GM19023 (cell line): ENCODE data around the gene HPS5.
"Not testable (repeated sequence)": the region's sequence is repeated elsewhere in the genome, so short reads cannot be mapped to it uniquely, and the experiment has no call there.

ENCODE experiments used
- ATAC-seq: cut with Tn5 transposase; IDR thresholded peaks from one replicate; pipeline ENCODE4 v1.9.1; 2021; ENCODE audit warnings: mild to moderate bottlenecking, moderate library complexity; ENCODE audit not compliant: unreplicated experiment

HPS5 gene

DNA sequence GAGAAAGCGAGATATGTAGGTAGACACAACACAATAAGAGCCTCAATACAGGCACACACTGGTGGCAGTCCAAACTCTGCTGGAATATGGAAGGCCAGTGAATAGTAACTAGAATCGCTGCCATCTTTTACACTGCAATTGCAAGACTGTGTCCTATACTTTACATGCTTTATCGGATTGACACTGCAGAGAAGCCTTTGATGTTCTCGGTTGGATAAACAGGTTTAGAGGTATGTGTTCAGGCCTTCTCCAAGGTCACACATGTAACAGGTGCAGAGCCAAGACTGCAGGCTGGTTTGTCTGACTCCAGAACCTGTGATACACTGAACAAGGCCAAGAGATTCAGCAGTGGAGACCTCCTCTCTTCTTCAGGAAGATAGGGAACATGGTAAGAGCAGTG, 50.7 kb downstream of the HPS5 start:
- ATAC-seq: no peak

- ATAC-seq: no peak
Measured at GRCh38 chr11:18270102-18270501, 51.8 kb downstream of the HPS5 start.

GRCh38 chr11:18269252-18269651, 52.7 kb downstream of the HPS5 start:
- not testable (repeated sequence) for ATAC-seq

GRCh38 chr11:18267335-18268133, 54.4 kb downstream of the HPS5 start:
- peak; percentile 48 for ATAC-seq

DNA sequence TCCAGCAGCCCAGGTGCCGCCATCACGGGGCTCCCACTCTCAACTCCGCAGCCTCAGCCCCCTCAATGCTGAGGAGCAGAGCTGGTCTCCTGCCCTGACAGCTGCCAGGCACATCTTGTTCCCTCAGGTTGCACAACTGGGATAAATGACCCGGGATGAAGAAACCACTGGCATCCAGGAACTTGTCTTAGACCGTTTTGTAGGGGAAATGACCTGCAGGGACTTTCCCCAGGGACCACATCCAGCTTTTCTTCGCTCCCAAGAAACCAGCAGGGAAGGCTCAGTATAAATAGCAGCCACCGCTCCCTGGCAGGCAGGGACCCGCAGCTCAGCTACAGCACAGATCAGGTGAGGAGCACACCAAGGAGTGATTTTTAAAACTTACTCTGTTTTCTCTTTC, 56.0 kb downstream of the HPS5 start, which contains the start of gene SAA1:
Gene SAA1, plus strand, starts transcription at position 316 of the 400 bp plus-strand sequence. CDS start 624 bp downstream, outside the sequence.
- no peak for ATAC-seq

GRCh38 chr11:18264677-18265555, 57.0 kb downstream of the HPS5 start:
- no peak for ATAC-seq

DNA sequence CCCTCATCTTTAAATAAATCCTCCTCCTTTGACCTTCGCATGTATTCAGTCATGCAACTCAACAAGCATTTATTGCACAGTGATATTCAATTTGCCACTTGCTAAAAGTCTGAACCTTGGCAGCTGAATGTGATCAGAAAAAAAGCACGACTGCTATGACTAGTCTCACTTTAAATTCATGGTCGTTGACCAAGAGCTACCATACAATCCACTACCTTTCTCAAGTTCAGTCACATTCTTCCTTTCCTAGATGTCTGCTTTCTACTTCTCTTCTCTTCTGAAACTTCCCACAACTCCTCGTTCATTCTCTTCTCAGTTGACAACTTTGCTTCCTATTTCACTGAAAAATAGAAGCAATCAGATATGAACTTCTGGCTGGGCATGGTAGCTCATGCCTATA, 57.9 kb downstream of the HPS5 start:
- ATAC-seq: peak; percentile 42

- not testable (repeated sequence) for ATAC-seq
Measured at GRCh38 chr11:18262681-18263350, 59.1 kb downstream of the HPS5 start.

DNA sequence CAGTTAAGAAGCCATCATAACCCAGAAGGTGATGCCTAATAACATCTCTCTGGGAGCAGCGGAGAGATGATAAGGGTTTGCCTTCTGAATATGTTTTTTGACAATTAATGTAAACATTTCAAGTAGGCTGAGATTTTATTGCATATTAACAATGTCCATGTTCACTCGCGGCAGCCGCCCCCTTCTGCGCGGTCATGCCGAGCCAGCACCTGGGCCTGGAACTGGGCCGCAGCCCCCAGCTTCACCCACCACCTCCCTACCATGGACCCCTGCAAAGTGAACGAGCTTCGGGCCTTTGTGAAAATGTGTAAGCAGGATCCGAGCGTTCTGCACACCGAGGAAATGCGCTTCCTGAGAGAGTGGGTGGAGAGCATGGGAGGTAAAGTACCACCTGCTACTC, 60.2 kb downstream of the HPS5 start:
- no peak for ATAC-seq

DNA sequence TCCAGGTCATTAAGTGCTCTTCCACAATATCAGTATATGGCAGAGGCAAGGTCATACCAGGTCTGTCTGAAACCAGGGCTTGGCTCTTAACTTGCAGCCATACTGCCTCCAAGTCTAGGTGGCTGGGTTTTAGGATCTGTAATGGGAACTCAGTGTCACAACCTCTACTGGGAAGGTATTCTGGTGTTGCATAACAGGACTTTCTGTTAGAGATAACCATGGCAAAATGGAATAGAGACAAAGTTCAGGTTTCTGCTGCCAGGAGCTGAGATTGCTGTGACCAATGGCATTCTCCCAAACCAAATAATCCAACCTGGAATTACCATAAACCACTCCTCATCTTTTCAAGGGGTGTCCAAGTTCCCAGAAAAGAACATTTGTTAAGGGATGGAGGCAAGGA, 62.7 kb downstream of the HPS5 start:
- ATAC-seq: no peak

DNA sequence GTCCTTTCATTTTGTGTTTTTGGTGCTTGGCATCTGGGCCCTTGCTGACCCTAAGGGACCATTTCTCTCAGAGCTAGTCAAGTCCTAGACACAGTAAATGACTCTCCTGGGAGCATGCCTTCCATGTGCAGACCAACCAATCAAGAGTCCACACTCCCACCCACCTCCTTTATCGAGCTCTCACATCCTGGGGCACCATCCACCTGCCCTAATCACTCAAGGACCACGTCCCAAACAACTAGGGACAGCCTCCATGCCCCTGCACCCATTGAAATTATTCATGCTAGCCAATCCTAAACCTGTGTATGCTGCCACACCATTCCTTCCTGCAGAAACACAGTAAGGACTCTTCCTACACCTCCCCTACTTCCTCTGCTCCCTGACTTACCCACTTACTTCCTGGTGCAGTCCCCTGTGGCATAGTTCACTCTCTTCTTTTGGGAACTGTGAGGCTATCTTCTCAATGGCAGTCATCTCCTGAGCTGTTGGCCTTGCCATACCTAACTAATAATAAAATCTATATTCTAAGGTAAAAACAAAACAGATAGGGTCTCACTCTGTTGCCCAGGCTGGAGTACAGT, 67.1 kb downstream of the HPS5 start:
- no peak for ATAC-seq

GRCh38 chr11:18253778-18254338, 68.1 kb downstream of the HPS5 start:
- ATAC-seq: no peak

GRCh38 chr11:18253233-18253632, 68.7 kb downstream of the HPS5 start:
- no peak for ATAC-seq

- ATAC-seq: no peak
Measured at GRCh38 chr11:18248561-18248960, 73.4 kb downstream of the HPS5 start, which contains the start of gene SAA2. Gene SAA2, minus strand, starts transcription at chr11:18248668. Its CDS starts 657 bp downstream, at chr11:18248011.

GRCh38 chr11:18247191-18247581, 74.8 kb downstream of the HPS5 start:
- peak; percentile 10 for ATAC-seq

DNA sequence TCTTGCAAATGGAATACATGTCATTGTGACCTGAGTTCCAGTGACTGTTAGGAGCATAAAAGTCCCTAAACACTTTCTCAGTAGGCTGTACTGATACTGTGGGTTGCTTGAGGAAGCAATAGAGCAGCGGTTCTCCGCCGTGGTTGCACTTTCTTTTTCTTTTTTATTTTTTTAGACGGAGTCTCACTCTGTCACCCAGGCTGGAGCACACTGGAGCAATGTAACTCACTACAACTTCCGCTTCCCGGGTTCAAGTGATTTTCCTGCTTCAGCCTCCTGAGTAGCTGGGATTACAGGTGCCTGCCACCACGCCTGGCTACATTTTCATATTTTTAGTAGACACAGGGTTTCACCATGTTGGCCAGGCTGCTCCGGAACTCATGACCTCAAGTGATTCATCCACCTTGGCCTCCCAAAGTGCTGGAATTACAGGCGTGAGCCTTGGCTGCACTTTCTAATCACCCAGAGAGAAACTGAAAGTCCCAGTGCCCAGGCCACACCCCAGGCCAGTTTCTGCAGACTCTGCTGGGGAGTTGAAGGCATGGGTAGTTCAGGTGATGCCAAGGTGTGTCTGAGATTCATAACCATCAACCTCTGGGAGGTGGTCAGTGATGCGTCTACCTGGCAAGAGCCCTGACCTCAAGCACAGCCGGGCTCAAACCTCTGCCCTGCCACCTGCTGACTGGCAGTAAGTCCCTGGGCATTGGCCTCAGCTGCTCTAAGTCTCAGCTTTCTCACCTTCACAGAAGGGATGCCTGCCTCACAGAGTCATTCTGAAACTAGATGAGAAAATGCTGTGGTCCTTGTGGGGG, 75.4 kb downstream of the HPS5 start:
- ATAC-seq: peak; percentile 79

- no peak for ATAC-seq
Measured at GRCh38 chr11:18245396-18245795, 76.5 kb downstream of the HPS5 start.

- ATAC-seq: no peak
Measured at GRCh38 chr11:18243783-18244362, 78.1 kb downstream of the HPS5 start.

GRCh38 chr11:18239655-18240054, 82.3 kb downstream of the HPS5 start:
- no peak for ATAC-seq
